ENCODE data around the gene HOGA1. TPM values are rescaled to one million over a fixed set of nuclear protein-coding genes. Genes with fewer than 3 reads are reported as not detected.
"Not testable (repeated sequence)": the region's sequence is repeated elsewhere in the genome, so short reads cannot be mapped to it uniquely, and the experiment has no call there.

Gene HOGA1
- total RNA-seq, 1 donor from 2014 or later = 2.1 TPM

GRCh38 chr10:97550336-97551149 is 33.6 kb upstream of the HOGA1 start:
- H3K4me3 Mint-ChIP-seq = peak overlapping the region; percentile 17
- TF ChIP-seq CTCF (conservative IDR thresholded peaks at IDR 0.05) = no peak
- no peaks in the 10 kb centered on the region for H3K36me3 Mint-ChIP-seq
- DNase-seq (ENCODE audit: extremely low spot score, unreplicated experiment) = no peak
- H3K4me1 Mint-ChIP-seq (ENCODE audit: unreplicated experiment) = peaks cover 44% of the 10 kb centered on the region
- H3K27ac Mint-ChIP-seq = peak overlapping the region; percentile 82
- H3K27me3 Mint-ChIP-seq = no peaks in the 10 kb centered on the region
- no peaks in the 10 kb centered on the region for H3K9me3 Mint-ChIP-seq

- Mint-ChIP-seq H3K4me1 (ENCODE audit: unreplicated experiment) (peaks cover 44% of the 10 kb centered on the region), H3K27me3 (no peaks in the 10 kb centered on the region), H3K4me3 (peak overlapping the region; percentile 57), H3K36me3 (no peaks in the 10 kb centered on the region), H3K27ac (peak overlapping the region; percentile 82), H3K9me3 (no peaks in the 10 kb centered on the region)
- TF ChIP-seq CTCF (conservative IDR thresholded peaks at IDR 0.05) = no peak
- no peak for DNase-seq (ENCODE audit: extremely low spot score, unreplicated experiment)
These were observed 32.9 kb upstream of the HOGA1 start for GRCh38 chr10:97551271-97551670.

- peaks cover 27% of the 10 kb centered on the region for H3K4me1 Mint-ChIP-seq (ENCODE audit: unreplicated experiment)
- no peaks in the 10 kb centered on the region for H3K36me3 Mint-ChIP-seq
- H3K9me3 Mint-ChIP-seq = no peaks in the 10 kb centered on the region
- no peaks in the 10 kb centered on the region for H3K27me3 Mint-ChIP-seq
- peak overlapping the region; percentile 62 for H3K4me3 Mint-ChIP-seq
- peak overlapping the region; percentile 72 for H3K27ac Mint-ChIP-seq
- no peak for DNase-seq (ENCODE audit: extremely low spot score, unreplicated experiment)
- TF ChIP-seq CTCF (conservative IDR thresholded peaks at IDR 0.05) = peak; percentile 86
These were observed 30.6 kb upstream of the HOGA1 start for GRCh38 chr10:97553575-97554031.

- not testable (repeated sequence) for H3K36me3 Mint-ChIP-seq; H3K9me3 Mint-ChIP-seq; DNase-seq (ENCODE audit: extremely low spot score, unreplicated experiment); H3K4me3 Mint-ChIP-seq; H3K27me3 Mint-ChIP-seq; H3K27ac Mint-ChIP-seq
- peaks cover 23% of the 10 kb centered on the region for H3K4me1 Mint-ChIP-seq (ENCODE audit: unreplicated experiment)
These were observed 29.9 kb upstream of the HOGA1 start for GRCh38 chr10:97554336-97554735.

GRCh38 chr10:97555541-97555940 is 28.6 kb upstream of the HOGA1 start:
- DNase-seq (ENCODE audit: extremely low spot score, unreplicated experiment) = not testable (repeated sequence)

GRCh38 chr10:97560731-97561381 is 23.3 kb upstream of the HOGA1 start:
- not testable (repeated sequence) for H3K4me3 Mint-ChIP-seq; H3K4me1 Mint-ChIP-seq (ENCODE audit: unreplicated experiment); H3K27ac Mint-ChIP-seq; DNase-seq (ENCODE audit: extremely low spot score, unreplicated experiment); H3K36me3 Mint-ChIP-seq; H3K27me3 Mint-ChIP-seq
- peaks cover 14% of the 10 kb centered on the region for H3K9me3 Mint-ChIP-seq

More at GRCh38 chr10:97555541-97555940, 28.6 kb upstream of the HOGA1 start:
- H3K36me3 Mint-ChIP-seq, H3K27ac Mint-ChIP-seq, H3K4me3 Mint-ChIP-seq, H3K9me3 Mint-ChIP-seq, H3K27me3 Mint-ChIP-seq: not testable (repeated sequence)
- H3K4me1 Mint-ChIP-seq (ENCODE audit: unreplicated experiment) = peaks cover 11% of the 10 kb centered on the region

- not testable (repeated sequence) for H3K27me3 Mint-ChIP-seq; H3K4me3 Mint-ChIP-seq; DNase-seq (ENCODE audit: extremely low spot score, unreplicated experiment); H3K4me1 Mint-ChIP-seq (ENCODE audit: unreplicated experiment); H3K27ac Mint-ChIP-seq; H3K36me3 Mint-ChIP-seq
- peaks cover 14% of the 10 kb centered on the region for H3K9me3 Mint-ChIP-seq
These were observed 22.7 kb upstream of the HOGA1 start for GRCh38 chr10:97561386-97562077.

- H3K27me3 Mint-ChIP-seq, H3K36me3 Mint-ChIP-seq: not testable (repeated sequence)
These were observed 21.9 kb upstream of the HOGA1 start for GRCh38 chr10:97562329-97562728.

More at GRCh38 chr10:97562329-97562728, 21.9 kb upstream of the HOGA1 start:
- Mint-ChIP-seq H3K9me3 (peaks cover 14% of the 10 kb centered on the region), H3K27ac (peak overlapping the region; percentile 28)
- not testable (repeated sequence) for H3K4me1 Mint-ChIP-seq (ENCODE audit: unreplicated experiment); DNase-seq (ENCODE audit: extremely low spot score, unreplicated experiment); H3K4me3 Mint-ChIP-seq

Data from type B pancreatic cell (in vitro differentiated cells).